Endodermal cell (in vitro differentiated cells): ENCODE results near the gene SOHLH2. TPM values are rescaled to one million over a fixed set of nuclear protein-coding genes. Genes with fewer than 3 reads are reported as not detected.

ENCODE experiments used
- DNase-seq: peaks from one replicate; pipeline ENCODE4 v3.0.0-alpha.2; 2017
- H3K27ac ChIP-seq: 2 replicates; pipeline ENCODE4 v1.5.1; 2013; ENCODE audit warnings: mild to moderate bottlenecking, low read depth, low read length, moderate library complexity
- H3K27me3 ChIP-seq: 2 replicates; pipeline ENCODE4 v1.6.1; 2013; ENCODE audit warnings: mild to moderate bottlenecking, low read length, moderate library complexity; ENCODE audit not compliant: insufficient read depth, control insufficient read depth, poor library complexity, severe bottlenecking
- H3K36me3 ChIP-seq: 2 replicates; pipeline ENCODE4 v1.7.0; 2013; ENCODE audit warnings: mild to moderate bottlenecking, low read length, moderate library complexity; ENCODE audit not compliant: control insufficient read depth, insufficient read depth
- H3K4me1 ChIP-seq: one replicate; pipeline ENCODE4 v1.7.0; 2013; ENCODE audit warnings: low read length; ENCODE audit not compliant: control insufficient read depth, insufficient read depth
- H3K4me3 ChIP-seq: 2 replicates; pipeline ENCODE4 v1.5.1; 2013; ENCODE audit warnings: mild to moderate bottlenecking, low read length, moderate library complexity
- H3K9ac ChIP-seq: 2 replicates; pipeline ENCODE4 v1.6.1; 2013; ENCODE audit warnings: mild to moderate bottlenecking, low read length, moderate library complexity; ENCODE audit not compliant: poor library complexity, severe bottlenecking; ENCODE audit errors: extremely low read depth
- H3K9me3 ChIP-seq: 2 replicates; pipeline ENCODE4 v1.6.1; 2013; ENCODE audit warnings: mild to moderate bottlenecking, low read length, moderate library complexity; ENCODE audit not compliant: control insufficient read depth
- H3K27ac Mint-ChIP-seq: 2 replicates; pipeline ENCODE4 v1.8.0; 2020; ENCODE audit warnings: mixed read lengths
- H3K27me3 Mint-ChIP-seq: 2 replicates; pipeline ENCODE4 v1.8.0; 2021; ENCODE audit warnings: mild to moderate bottlenecking, mixed read lengths; ENCODE audit not compliant: insufficient read depth
- H3K36me3 Mint-ChIP-seq: 2 replicates; pipeline ENCODE4 v1.8.0; 2020; ENCODE audit warnings: low read depth, mixed read lengths
- H3K4me1 Mint-ChIP-seq: 2 replicates; pipeline ENCODE4 v1.8.0; 2020; ENCODE audit warnings: mixed read lengths
- H3K4me3 Mint-ChIP-seq: 2 replicates; pipeline ENCODE4 v1.8.0; 2020; ENCODE audit warnings: mild to moderate bottlenecking, moderate library complexity, mixed read lengths
- H3K9me3 Mint-ChIP-seq: 2 replicates; pipeline ENCODE4 v1.8.0; 2020; ENCODE audit warnings: mild to moderate bottlenecking, mixed read lengths
- CTCF ChIP-seq: fragments of 200-600 bp; sonication (generic); conservative IDR thresholded peaks from 2 replicates; pipeline ENCODE4 v1.5.0; 2021; ENCODE audit warnings: antibody characterized with exemption, mild to moderate bottlenecking
- WGBS, 2 experiments: methylation state at CpG; one replicate each; pipeline versions ENCODE4 v1.1.5 to v1.1.7; 2013; ENCODE audit warnings: missing lambda C conversion rate in 2 of 2, mixed read lengths in 1 of 2; ENCODE audit not compliant: insufficient coverage in 1 of 2, insufficient read length in 1 of 2; 5-methylcytosine and 5-hydroxymethylcytosine counted together
- total RNA-seq, 2 donors: library from RNA; stranded (reverse); fragmentation: NEBNext Ultra II Directional in 1 of 2; extraction: Animal tissue kit (Norgen Biotek cat#: 25700) in 1 of 2; gene quantifications; 2 replicates in 1 of 2; 3 replicates in 1 of 2; pipeline ENCODE4 v1.2.1, GENCODE V29; 2021

The SOHLH2 gene
- total RNA-seq, 2 donors from 2014 or later = 2.1 to 14.2 TPM

GRCh38 chr13:36147330-36147729 lies 67.0 kb downstream of the SOHLH2 start:
- no peak for DNase-seq
- H3K9me3 Mint-ChIP-seq = peaks cover 5% of the 10 kb centered on the region
- no peak for TF ChIP-seq CTCF
- H3K36me3 Mint-ChIP-seq = no peaks in the 10 kb centered on the region
- Histone ChIP-seq H3K4me1 (no peaks in the 10 kb centered on the region), H3K27ac (no peak overlapping the region), H3K9ac (no peak overlapping the region), H3K27me3 (no peaks in the 10 kb centered on the region), H3K4me3 (no peak overlapping the region), H3K9me3 (no peaks in the 10 kb centered on the region), H3K36me3 (no peaks in the 10 kb centered on the region)
- H3K4me3 Mint-ChIP-seq = no peak overlapping the region
- H3K4me1 Mint-ChIP-seq = no peaks in the 10 kb centered on the region
- 95 to 100% methylated on average over 2 to 3 of the region's 3 CpGs for WGBS, 2 experiments
- H3K27me3 Mint-ChIP-seq = no peaks in the 10 kb centered on the region
- no peak overlapping the region for H3K27ac Mint-ChIP-seq

DNA sequence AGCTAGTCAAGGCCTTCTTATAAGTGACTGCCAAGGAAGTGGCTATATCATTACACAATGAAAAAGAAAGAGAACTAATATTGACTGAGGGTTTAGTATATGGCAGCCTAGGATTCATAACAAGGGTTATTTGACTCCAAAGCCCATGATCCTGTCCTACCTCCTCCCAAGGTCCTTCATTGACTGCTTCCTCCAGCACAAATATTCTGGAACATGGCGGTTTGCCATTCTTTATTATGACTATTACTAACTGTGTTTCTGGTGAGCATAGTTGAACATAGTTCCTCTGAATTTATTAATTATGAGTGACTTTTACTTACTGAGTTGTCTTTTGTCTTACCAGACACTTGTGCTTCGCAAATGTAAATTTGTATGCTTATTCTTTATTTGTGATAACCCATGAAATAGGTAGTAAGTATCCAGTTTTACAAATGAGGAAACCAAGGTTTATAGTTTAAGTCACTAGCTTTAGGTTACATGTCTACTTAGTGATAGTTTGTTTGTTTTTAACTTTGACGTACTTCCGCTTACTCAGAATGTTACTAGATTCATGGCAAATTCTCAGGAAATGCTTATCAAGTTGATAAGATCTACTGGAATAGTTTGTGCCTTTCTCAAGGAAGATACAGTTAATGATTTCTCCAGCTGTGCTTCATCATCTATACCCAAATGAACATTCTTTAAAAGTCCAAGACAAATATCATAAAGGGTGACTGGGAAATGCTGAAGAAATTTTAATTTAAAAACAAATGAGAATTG lies 67.7 kb downstream of the SOHLH2 start:
- DNase-seq = no peak
- no peaks in the 10 kb centered on the region for H3K27me3 Mint-ChIP-seq
- H3K36me3 Mint-ChIP-seq = no peaks in the 10 kb centered on the region

GRCh38 chr13:36143738-36144137 lies 70.6 kb downstream of the SOHLH2 start:
- Histone ChIP-seq H3K4me1 (no peaks in the 10 kb centered on the region), H3K36me3 (no peaks in the 10 kb centered on the region), H3K27ac (no peak overlapping the region), H3K9ac (no peak overlapping the region), H3K9me3 (no peaks in the 10 kb centered on the region), H3K27me3 (no peaks in the 10 kb centered on the region), H3K4me3 (no peak overlapping the region)
- Mint-ChIP-seq H3K36me3 (no peaks in the 10 kb centered on the region), H3K9me3 (peaks cover 3% of the 10 kb centered on the region), H3K4me1 (no peaks in the 10 kb centered on the region), H3K27ac (no peak overlapping the region), H3K27me3 (no peaks in the 10 kb centered on the region), H3K4me3 (no peak overlapping the region)
- no peak for DNase-seq
- no CpG with 5 or more reads among the region's 2 CpGs for WGBS, 2 experiments
- TF ChIP-seq CTCF = no peak

More for the DNA sequence above, 67.7 kb downstream of the SOHLH2 start:
- 97 to 100% methylated on average over 2 to 4 of the region's 4 CpGs for WGBS, 2 experiments
- no peak for TF ChIP-seq CTCF
- H3K36me3 ChIP-seq = no peaks in the 10 kb centered on the region
- no peaks in the 10 kb centered on the region for H3K9me3 ChIP-seq
- H3K4me1 ChIP-seq = no peaks in the 10 kb centered on the region
- H3K27ac ChIP-seq = no peak overlapping the region
- H3K4me3 ChIP-seq = no peak overlapping the region
- Mint-ChIP-seq H3K27ac (no peak overlapping the region), H3K4me3 (no peak overlapping the region), H3K9me3 (peaks cover 5% of the 10 kb centered on the region), H3K4me1 (no peaks in the 10 kb centered on the region)
- no peaks in the 10 kb centered on the region for H3K27me3 ChIP-seq
- H3K9ac ChIP-seq = no peak overlapping the region
